HG02759 (cell line): ENCODE data around the gene MLPH.
A peak's percentile ranks its signal among the peaks of the same experiment; 100 is the strongest.

ENCODE experiments used
- ATAC-seq: cut with Tn5 transposase; IDR thresholded peaks from one replicate; pipeline ENCODE4 v1.9.1; 2021; ENCODE audit warnings: mild to moderate bottlenecking, moderate library complexity; ENCODE audit not compliant: unreplicated experiment

Gene MLPH

DNA sequence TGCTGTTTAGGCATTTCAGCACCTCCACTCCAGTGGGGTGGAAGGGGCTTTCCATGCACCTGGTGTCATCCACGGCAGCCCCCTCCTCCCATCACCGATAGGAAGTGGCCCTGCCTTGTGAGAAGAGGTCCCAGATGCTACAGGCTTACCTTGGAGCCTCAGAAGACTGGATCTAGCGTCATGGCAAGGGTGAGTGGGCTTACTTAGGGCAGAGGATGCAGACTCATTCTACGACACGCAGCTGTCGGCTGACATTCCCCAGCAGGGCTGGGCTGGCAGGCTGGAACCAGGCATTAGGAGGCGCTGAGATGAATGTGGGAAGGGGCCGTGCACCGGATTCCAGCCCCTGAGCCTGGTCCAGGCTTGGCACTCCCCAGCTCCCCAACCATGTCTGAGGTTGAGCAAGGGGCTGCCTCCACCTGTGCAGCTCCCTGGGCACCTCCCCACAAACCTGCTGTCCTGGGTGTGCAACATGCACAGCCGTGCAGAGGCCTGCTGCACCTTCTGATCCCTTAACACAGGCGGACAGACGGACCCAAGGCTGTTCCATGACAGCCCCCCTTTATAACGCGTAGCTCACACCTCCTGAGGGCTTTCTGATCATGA, 77.6 kb downstream of the MLPH start:
- ATAC-seq: no peak

GRCh38 chr2:237565974-237566373, 78.9 kb downstream of the MLPH start:
- no peak for ATAC-seq

GRCh38 chr2:237566401-237567235, 79.6 kb downstream of the MLPH start, which contains the start of gene PRLH:
Gene PRLH, plus strand, starts transcription at chr2:237566574. Its CDS starts 0 bp downstream, at chr2:237566574.
- no peak for ATAC-seq

- ATAC-seq: no peak
Observed at GRCh38 chr2:237567276-237568029, 80.4 kb downstream of the MLPH start.

DNA sequence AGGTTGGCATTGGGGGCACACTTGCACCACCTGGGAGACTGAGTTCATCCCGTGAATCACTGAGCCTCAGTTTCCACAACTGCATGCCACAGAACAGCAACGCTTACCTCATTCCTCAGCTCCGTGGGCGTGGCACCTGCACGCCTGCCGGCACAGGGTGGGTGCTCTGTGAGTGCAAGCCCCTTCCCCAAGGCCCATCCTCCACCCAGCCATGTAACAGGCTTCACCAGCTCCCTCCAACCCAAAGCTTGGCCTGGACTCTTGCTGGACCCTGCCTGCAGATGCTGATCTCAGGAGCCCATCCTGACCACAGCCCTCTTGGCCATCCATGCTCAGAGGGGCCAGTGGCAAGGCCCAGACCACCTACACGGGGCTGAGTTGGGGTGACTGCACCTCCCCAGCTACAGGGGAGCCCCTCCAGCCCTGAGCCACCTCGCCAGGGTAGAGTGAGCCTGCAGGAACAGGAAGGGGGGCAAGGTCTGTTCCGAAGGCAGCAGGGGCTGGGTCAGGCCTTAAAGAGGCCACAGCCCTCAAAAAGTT, 81.1 kb downstream of the MLPH start:
- no peak for ATAC-seq

DNA sequence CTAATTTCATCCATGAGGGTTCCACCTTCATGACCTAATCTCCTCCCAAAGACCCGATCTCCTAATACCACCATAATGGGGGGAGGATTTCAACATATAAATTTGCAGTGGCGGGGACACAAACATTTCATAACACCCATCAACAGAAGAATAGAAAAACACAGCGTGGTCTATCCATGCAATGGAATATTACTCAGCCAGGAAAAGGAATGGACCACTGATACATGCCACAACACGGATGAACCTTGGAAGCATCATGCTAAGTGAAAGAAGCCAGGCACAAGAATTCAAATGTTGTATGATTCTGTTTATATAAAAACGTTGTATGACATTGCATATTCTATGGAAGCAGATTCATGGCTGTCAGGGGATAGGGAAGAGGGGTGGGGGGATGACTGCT, 82.0 kb downstream of the MLPH start:
- ATAC-seq: no peak

GRCh38 chr2:237569896-237570295, 82.8 kb downstream of the MLPH start:
- ATAC-seq: no peak

DNA sequence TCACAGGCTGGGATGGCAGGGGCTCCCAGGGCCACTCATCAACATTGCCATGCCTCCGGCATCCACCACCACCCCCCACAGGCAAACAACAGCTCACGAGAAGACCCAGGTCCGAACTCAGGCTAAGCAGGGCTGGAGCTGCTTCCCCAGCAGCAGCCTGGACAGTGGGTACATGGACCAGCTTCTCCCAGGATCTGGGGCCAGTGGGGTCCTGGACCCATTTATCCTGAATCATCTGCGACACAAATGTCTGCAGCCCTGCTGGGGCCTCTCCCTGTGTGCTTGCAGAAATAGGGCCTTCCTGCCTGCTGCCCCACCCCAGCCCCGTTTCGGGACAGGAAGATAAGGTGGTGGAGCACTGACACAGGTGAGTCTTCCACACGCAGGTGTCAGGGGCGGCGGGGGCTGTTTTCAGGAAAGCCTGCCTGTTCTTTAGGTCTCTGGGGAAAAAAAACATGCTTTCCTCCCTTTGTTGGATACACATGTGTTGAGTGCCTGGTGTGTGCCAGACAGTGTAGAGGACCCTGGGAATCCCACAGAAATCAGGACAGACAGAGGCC, 83.8 kb downstream of the MLPH start:
- no peak for ATAC-seq

- ATAC-seq: no peak
Observed at GRCh38 chr2:237571551-237571950, 84.5 kb downstream of the MLPH start.

DNA sequence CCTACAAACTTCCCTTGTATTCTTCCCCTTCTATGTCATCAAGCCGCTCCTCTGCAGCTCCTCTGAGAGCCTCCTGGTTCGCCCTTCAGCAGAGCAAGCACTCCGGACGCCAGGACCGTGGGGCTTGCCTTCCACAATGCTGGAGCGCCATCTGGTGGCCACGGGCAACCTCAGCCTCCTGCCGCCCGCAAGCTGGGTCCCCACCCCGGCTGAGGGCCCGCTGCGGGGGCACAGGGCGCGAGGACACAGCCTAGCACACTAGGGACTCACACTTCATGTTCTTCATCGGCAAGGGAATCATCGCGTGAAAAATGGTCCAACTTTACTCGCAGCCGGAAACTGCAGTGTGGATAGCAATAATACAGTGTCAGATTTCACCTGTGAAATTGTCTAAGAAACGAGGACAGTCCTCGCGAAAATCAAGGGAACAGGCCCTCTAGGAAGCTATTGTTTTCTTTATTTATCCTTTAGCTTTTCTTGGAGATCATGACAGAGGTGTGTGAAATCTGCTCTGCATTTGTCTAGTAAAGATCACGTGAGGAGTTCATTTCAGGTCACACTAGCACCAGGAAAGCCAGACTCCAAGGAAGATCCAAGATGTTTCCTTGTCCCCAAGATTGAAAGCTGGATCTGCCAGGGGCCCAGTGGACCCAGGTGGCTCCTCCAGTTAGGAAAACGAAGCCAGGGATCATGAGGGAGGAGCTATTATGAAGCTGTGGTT, 85.1 kb downstream of the MLPH start:
- ATAC-seq: peak; percentile 85

DNA sequence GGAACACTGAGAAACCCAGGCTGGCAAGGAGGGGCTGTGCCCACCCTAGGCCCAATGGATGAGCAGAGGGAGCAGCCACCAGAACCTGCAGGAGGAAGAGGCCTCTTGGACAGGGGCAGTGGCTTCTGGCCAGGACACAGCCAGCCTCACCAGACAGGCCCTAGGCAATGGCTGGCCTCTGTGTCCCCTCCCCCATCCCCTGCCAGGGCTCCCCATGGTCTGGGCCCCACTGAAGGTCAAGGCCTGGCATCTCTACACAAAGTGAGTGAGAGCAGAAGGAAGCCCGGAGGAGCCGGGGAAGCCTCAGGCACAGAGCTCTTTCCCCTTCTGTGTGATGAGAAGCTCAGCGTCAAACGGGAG, 85.7 kb downstream of the MLPH start:
- no peak for ATAC-seq

DNA sequence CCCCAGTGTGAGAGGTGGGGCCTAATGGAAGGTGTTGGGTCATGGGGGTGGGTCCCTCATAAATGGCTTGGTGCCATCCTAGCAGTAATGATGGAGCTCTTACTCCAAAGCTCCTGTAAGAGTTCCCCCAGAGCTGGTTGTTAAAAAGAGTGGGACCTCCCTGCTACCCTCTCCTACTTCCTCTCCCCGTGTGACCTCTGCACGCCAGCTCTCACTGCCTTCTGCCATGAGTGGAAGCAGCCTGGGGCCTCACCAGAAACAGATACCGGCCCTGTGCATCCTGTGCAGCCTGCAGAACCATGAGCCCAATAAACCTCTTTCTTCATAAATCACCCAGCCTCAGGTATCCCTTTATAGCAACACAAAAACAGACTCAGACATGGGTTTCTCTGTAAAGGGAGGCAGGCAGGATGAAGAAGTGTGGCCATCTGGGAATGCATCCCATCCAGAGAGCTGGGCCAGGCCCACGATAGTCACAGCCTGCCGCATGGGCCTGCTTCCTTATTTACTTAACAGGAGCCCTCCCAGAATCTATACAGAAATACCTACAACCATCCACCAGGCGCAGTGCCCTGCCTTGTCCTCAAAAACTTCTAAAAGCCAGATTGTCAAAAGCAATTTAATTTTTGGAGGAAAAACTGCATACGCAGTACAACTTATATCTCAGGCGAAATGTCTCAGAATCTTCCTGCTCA, 86.8 kb downstream of the MLPH start:
- ATAC-seq: no peak

DNA sequence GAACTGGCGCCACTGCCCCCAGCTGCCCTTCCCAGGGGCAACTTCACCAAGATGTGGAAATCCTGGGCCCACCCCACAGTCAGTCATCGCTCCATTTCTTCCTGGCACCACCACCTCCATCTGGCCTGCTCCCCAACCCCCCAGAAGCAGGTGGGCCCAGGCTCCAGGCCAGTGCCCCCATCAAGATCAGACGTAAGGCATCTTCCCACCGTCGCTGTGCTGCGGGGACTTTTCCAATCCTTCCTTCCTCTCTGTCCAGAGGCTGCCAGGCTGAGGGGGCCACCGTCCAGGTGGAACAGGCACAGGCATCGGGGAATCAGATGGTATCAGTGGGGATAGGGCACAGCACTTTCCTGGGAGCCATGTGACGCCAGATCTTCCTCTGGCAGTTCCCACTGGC, 87.4 kb downstream of the MLPH start:
- no peak for ATAC-seq

GRCh38 chr2:237574894-237575868, 88.1 kb downstream of the MLPH start:
- no peak for ATAC-seq

DNA sequence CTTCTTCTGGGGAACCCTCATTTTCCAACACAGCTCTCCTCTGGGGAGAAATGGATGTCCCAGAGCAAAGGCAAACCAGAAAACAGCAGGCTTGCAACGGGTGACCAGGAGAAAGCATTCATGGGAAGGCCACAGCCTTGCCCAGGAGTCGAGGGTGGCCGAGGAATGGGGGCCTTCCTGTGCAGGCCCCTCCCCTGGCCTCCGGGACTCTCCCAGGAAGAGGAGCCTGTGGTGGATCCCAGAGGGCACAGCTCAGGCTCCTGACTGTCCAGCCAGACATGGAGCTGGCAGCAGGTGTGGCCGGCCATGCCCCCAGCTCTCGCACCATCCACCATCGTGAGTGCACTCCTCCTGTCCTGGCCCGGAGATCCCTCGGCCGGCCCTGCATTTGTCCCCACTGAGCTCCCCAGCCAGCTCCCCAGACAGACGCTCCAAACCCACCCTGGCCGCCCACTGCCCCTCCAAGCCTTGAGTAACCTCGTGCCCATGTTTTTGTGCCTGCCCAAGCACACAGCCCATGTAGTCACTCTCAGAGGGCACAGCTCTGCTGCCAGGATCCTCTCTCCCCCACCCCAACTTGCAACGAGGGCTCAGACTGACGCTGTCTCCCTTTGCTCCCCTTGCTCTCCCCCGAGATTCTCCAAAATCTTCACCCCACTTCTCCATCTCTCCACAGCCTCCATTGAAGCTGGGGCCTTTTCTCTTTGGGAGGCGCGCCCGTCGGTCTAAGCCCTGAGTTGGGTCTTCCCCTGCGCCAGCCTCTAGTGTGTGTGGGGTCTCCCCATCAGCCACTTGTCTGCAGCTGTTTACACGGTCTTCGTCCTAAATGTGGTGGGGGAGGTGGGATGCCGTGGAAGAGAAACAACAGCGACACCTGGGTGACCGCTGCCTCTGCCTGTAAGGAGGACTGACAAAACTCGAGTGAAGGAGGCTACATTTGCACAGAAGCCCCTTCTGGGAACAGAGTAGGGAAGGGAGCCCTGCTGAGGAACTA, 89.1 kb downstream of the MLPH start:
- ATAC-seq: no peak

DNA sequence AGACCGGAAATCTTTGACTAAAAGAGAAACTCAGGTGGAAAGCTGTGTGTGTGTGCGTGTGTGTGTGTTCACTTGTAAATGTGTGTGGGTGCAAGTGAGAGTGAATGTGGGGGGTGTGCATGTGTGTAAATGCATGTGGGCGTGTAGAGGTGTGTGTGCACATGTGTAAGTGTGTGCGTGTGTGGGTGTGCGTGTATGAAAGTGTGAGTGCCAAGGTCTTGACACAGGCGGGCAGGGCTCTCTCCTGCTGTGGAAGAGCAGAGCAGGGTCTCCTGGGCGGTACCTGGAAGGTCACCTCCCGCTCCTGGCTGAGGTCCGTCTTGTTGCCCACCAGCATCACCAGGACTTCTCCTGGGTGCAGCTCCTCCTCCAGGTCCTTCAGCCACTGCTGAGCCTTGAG, 89.9 kb downstream of the MLPH start:
- no peak for ATAC-seq

- ATAC-seq: no peak
Observed at GRCh38 chr2:237577458-237577857, 90.4 kb downstream of the MLPH start.
